Neutrophil (primary cell): ENCODE data around the gene TMEM145.
A peak's percentile ranks its signal among the peaks of the same experiment; 100 is the strongest.

Experiments used
- H3K27ac ChIP-seq: fragments of 200-600 bp; sonication (generic); 2 replicates; pipeline ENCODE4 v1.5.1; 2016; ENCODE audit warnings: mild to moderate bottlenecking, moderate library complexity
- H3K27me3 ChIP-seq: fragments of 200-600 bp; sonication (generic); 2 replicates; pipeline ENCODE4 v1.6.0; 2016; ENCODE audit warnings: mild to moderate bottlenecking
- H3K36me3 ChIP-seq: fragments of 200-600 bp; sonication (generic); 2 replicates; pipeline ENCODE4 v1.5.1; 2017
- H3K4me1 ChIP-seq, 2 experiments: fragments of 200-600 bp in 1 of 2; sonication (generic) in 1 of 2; 1 replicate in 1 of 2; 2 replicates in 1 of 2; pipeline versions ENCODE4 v1.5.1 to v1.6.1; 2013 to 2016; ENCODE audit warnings: low read depth in 1 of 2, low read length in 1 of 2, mild to moderate bottlenecking in 1 of 2, moderate library complexity in 1 of 2; ENCODE audit not compliant: control insufficient read depth in 1 of 2, insufficient read depth in 1 of 2
- H3K4me3 ChIP-seq, 2 experiments: fragments of 200-600 bp in 1 of 2; sonication (generic) in 1 of 2; 1 replicate in 1 of 2; 2 replicates in 1 of 2; pipeline ENCODE4 v1.5.1; 2013 to 2016; ENCODE audit warnings: low read depth in 1 of 2, low read length in 1 of 2, mild to moderate bottlenecking in 1 of 2, moderate library complexity in 1 of 2
- H3K9me3 ChIP-seq: fragments of 200-600 bp; sonication (generic); 2 replicates; pipeline ENCODE4 v1.5.1; 2016
- TF ChIP-seq, protein P1 (sequence below): fragments of 200-600 bp; sonication (generic); IDR thresholded peaks from 2 replicates; pipeline ENCODE4 v1.5.1; 2016; ENCODE audit warnings: antibody characterized with exemption

The TMEM145 gene

GRCh38 chr19:42285541-42285941, 27.6 kb upstream of the TMEM145 start:
- Histone ChIP-seq H3K27ac (peak overlapping the region; percentile 95), H3K4me1 (peaks cover 47 to 48% of the 10 kb centered on the region in 2 experiments), H3K36me3 (peaks cover 40% of the 10 kb centered on the region), H3K4me3 (peak overlapping the region in 1 of 2 experiments; percentile 91), H3K9me3 (no peaks in the 10 kb centered on the region), H3K27me3 (peaks cover 18% of the 10 kb centered on the region)
- TF ChIP-seq, protein P1, sequence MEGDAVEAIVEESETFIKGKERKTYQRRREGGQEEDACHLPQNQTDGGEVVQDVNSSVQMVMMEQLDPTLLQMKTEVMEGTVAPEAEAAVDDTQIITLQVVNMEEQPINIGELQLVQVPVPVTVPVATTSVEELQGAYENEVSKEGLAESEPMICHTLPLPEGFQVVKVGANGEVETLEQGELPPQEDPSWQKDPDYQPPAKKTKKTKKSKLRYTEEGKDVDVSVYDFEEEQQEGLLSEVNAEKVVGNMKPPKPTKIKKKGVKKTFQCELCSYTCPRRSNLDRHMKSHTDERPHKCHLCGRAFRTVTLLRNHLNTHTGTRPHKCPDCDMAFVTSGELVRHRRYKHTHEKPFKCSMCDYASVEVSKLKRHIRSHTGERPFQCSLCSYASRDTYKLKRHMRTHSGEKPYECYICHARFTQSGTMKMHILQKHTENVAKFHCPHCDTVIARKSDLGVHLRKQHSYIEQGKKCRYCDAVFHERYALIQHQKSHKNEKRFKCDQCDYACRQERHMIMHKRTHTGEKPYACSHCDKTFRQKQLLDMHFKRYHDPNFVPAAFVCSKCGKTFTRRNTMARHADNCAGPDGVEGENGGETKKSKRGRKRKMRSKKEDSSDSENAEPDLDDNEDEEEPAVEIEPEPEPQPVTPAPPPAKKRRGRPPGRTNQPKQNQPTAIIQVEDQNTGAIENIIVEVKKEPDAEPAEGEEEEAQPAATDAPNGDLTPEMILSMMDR, result no peak

- Histone ChIP-seq H3K36me3 (peaks cover 44% of the 10 kb centered on the region), H3K9me3 (no peaks in the 10 kb centered on the region), H3K4me3 (peak overlapping the region in 1 of 2 experiments; percentile 91), H3K27me3 (peaks cover 14% of the 10 kb centered on the region), H3K27ac (peak overlapping the region; percentile 95), H3K4me1 (peaks cover 44 to 46% of the 10 kb centered on the region in 2 experiments)
- TF ChIP-seq, protein P1, result no peak
These were observed 27.1 kb upstream of the TMEM145 start for GRCh38 chr19:42285988-42286348.

DNA sequence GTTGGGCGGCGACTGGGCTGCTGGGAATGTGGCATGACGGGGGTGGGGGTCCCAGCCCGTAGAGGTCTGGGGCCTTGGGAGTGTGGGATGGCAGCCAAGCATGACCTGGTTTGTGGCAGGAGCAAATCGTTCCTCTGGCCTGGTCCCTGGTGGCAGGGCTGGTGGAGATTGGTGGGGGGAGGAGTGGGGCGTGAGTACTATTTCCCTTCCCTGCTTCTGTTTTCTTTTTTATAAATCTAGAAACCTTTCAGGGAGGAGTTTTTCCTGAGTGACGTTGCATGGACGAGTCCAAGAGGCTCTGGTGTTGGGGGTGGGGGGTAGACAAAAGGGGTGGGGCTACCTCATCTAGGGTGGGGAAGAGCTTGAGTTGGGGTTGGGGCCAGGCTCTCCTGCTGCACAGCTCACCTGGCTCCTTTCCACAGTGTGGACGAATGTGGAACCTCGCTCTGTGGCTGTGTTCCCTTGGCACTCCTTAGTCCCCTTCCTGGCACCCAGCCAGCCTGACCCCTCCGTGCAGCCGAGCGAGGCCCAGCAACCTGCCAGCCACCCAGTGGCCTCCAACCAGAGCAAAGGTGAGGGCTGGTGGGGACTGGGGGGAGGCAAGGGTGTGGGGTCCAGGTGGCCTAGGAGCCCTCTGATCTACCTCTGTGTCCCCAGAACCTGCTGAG, 26.6 kb upstream of the TMEM145 start:
- no peaks in the 10 kb centered on the region for H3K9me3 ChIP-seq
- H3K36me3 ChIP-seq, result peaks cover 49% of the 10 kb centered on the region
- TF ChIP-seq, protein P1, result no peak
- peak overlapping the region; percentile 95 for H3K27ac ChIP-seq
- peaks cover 9% of the 10 kb centered on the region for H3K27me3 ChIP-seq
- H3K4me1 ChIP-seq, result peaks cover 39 to 41% of the 10 kb centered on the region in 2 experiments
- no peak overlapping the region for H3K4me3 ChIP-seq

DNA sequence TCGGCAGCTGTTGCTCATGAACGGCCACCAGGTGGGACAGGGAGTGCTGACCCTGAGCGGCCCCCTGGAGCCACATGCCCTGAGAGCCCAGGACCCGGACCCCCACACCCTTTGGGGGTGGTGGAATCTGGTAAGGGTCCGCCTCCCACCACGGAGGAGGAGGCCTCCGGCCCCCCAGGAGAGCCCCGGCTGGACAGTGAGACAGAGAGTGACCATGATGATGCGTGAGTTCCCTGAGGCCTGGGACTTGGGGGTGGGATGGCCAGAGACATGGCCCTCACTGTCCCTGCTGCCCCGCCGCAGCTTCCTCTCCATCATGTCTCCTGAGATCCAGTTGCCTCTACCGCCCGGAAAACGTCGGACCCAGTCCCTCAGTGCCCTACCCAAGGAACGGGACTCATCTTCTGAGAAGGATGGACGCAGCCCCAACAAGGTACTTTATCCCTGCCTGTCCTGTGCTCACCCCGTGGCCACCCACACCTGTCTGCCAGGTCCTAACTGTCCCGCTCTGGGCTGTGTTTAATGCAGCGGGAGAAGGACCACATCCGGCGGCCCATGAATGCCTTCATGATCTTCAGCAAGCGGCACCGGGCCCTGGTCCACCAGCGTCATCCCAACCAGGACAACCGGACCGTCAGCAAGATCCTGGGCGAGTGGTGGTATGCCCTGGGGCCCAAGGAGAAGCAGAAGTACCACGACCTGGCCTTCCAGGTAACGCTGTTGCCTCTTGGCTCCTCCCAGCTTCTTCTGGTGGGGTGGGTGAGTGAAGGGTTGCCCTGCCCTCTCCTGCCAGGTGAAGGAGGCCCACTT, 25.9 kb upstream of the TMEM145 start:
- H3K36me3 ChIP-seq, result peaks cover 57% of the 10 kb centered on the region
- TF ChIP-seq, protein P1, result no peak
- H3K9me3 ChIP-seq, result no peaks in the 10 kb centered on the region
- peaks cover 2% of the 10 kb centered on the region for H3K27me3 ChIP-seq
- H3K4me1 ChIP-seq, result peaks cover 33 to 34% of the 10 kb centered on the region in 2 experiments
- H3K27ac ChIP-seq, result peak overlapping the region; percentile 95
- no peak overlapping the region for H3K4me3 ChIP-seq

DNA sequence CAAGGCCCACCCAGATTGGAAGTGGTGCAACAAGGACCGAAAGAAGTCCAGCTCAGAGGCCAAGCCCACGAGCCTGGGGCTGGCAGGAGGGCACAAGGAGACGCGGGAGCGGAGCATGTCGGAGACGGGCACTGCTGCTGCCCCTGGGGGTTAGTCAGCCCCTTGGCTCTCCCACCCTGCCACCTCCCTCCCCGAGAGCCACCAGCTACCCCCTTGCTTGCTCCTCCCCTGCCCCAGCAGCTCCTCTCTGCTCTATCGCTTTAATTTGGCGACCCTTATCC, 25.3 kb upstream of the TMEM145 start:
- peaks cover 62% of the 10 kb centered on the region for H3K36me3 ChIP-seq
- H3K27ac ChIP-seq, result peak overlapping the region; percentile 33
- H3K9me3 ChIP-seq, result no peaks in the 10 kb centered on the region
- peaks cover 28 to 29% of the 10 kb centered on the region in 2 experiments for H3K4me1 ChIP-seq
- H3K4me3 ChIP-seq, result no peak overlapping the region
- no peaks in the 10 kb centered on the region for H3K27me3 ChIP-seq
- TF ChIP-seq, protein P1, result no peak
